OCI-LY1 (cell line): ENCODE data around the gene FHOD3.

Experiments
- H2AFZ ChIP-seq: fragments of 200-600 bp; sonication (generic), shearing (Covaris generic); 2 replicates; pipeline ENCODE4 v1.6.0; 2014; ENCODE audit warnings: antibody characterized with exemption, mild to moderate bottlenecking, low read length
- H3F3A ChIP-seq: fragments of 200-600 bp; sonication (generic), shearing (Covaris generic); 2 replicates; pipeline ENCODE4 v1.6.0; 2014; ENCODE audit warnings: mild to moderate bottlenecking, antibody characterized with exemption, low read length, moderate library complexity; ENCODE audit not compliant: insufficient read depth
- H3K27ac ChIP-seq: fragments of 200-600 bp; sonication (generic); 2 replicates; pipeline ENCODE4 v1.5.1; 2014; ENCODE audit warnings: low read length, mixed run types, mild to moderate bottlenecking, low read depth; ENCODE audit not compliant: poor library complexity, severe bottlenecking
- H3K27me3 ChIP-seq: fragments of 200-600 bp; sonication (generic); 2 replicates; pipeline ENCODE4 v1.6.0; 2014; ENCODE audit warnings: antibody characterized with exemption, mild to moderate bottlenecking, low read length, moderate library complexity; ENCODE audit not compliant: insufficient read depth
- H3K36me3 ChIP-seq: fragments of 200-600 bp; sonication (generic); 2 replicates; pipeline ENCODE4 v1.6.1; 2014; ENCODE audit warnings: mild to moderate bottlenecking, antibody characterized with exemption, low read length, moderate library complexity, mixed read lengths; ENCODE audit not compliant: insufficient read depth
- H3K4me1 ChIP-seq: fragments of 200-600 bp; sonication (generic); 2 replicates; pipeline ENCODE4 v1.5.1; 2014; ENCODE audit warnings: mild to moderate bottlenecking, low read length, moderate library complexity; ENCODE audit not compliant: insufficient read depth, severe bottlenecking
- H3K4me2 ChIP-seq: fragments of 200-600 bp; sonication (generic), shearing (Covaris generic); 2 replicates; pipeline ENCODE4 v1.6.1; 2014; ENCODE audit warnings: low read length
- H3K4me3 ChIP-seq: fragments of 200-600 bp; sonication (generic); 2 replicates; pipeline ENCODE4 v1.5.1; 2014; ENCODE audit warnings: low read length, low read depth, mild to moderate bottlenecking, mixed read lengths; ENCODE audit not compliant: poor library complexity, severe bottlenecking
- H3K79me2 ChIP-seq: fragments of 200-600 bp; shearing (Covaris generic); 2 replicates; pipeline ENCODE4 v1.6.1; 2016; ENCODE audit warnings: mixed run types, low read length, mixed read lengths; ENCODE audit not compliant: insufficient read depth
- H3K9ac ChIP-seq: fragments of 200-600 bp; sonication (generic), shearing (Covaris generic); 2 replicates; pipeline ENCODE4 v1.6.1; 2014; ENCODE audit warnings: mild to moderate bottlenecking, low read length, mixed read lengths
- H3K9me2 ChIP-seq: fragments of 200-600 bp; sonication (generic), shearing (Covaris generic); 2 replicates; pipeline ENCODE4 v1.6.1; 2014; ENCODE audit warnings: low read depth, mild to moderate bottlenecking, low read length, mixed read lengths
- H3K9me3 ChIP-seq: fragments of 200-600 bp; shearing (Covaris generic); 2 replicates; pipeline ENCODE4 v1.6.1; 2014; ENCODE audit warnings: low read length, mixed read lengths
- H4K20me1 ChIP-seq: fragments of 200-600 bp; sonication (generic), shearing (Covaris generic); 2 replicates; pipeline ENCODE4 v1.6.0; 2016; ENCODE audit warnings: mild to moderate bottlenecking, low read length; ENCODE audit not compliant: insufficient read depth
- CTCF ChIP-seq: fragments of 200-600 bp; sonication (generic), shearing (Covaris generic); IDR thresholded peaks from 2 replicates; pipeline ENCODE4 v1.5.1; 2017; ENCODE audit warnings: mild to moderate bottlenecking, antibody characterized with exemption, low read length, moderate library complexity, mixed read lengths
- EZH2 ChIP-seq: fragments of 200-600 bp; sonication (generic), shearing (Covaris generic); IDR thresholded peaks from 2 replicates; pipeline ENCODE4 v1.8.0; 2017; ENCODE audit warnings: borderline replicate concordance, mixed run types, mild to moderate bottlenecking, antibody characterized with exemption, low read length, moderate library complexity, mixed read lengths

Gene FHOD3

DNA sequence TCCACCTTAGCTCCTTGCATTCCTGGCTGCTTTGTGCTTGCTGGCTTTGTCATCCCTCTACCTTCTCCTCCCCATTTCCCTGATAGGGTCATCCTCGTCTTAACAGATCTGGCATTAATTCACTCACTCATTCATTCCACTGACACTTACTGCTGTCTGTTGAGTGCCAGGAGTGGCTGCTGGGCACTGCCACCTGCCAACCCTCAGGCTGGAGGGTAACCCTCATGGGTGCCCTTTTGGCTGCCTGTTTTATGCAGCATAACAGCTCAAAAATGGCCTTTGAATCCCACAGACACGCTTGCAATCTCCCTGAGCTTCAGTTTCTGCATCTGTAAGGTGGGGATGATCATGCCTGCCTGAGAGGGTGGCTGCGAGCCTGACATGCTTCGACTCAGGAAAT lies 25.2 kb downstream of the FHOD3 start:
- H3K9me3 ChIP-seq = no peaks in the 10 kb centered on the region

DNA sequence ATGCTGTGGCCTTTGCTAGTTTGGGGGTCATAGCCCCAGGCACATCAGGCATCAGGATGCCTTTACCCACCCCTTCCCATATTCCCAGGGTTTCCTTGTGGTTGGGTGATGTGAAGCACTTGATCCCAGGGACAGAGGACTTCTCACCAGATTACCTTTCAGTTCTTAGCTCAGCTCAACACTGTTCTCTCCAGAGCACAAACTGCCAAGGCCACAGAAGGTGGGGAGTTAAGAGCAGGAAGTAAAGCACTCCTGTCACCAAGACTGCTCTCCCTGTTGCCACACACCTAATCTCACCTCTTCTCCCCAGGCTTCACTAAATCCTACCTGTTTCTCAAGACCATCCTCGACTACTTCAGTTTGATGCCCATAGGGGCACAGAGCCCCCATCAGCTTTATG lies 25.9 kb downstream of the FHOD3 start:
- no peaks in the 10 kb centered on the region for H3F3A ChIP-seq
- no peaks in the 10 kb centered on the region for H3K79me2 ChIP-seq
- no peaks in the 10 kb centered on the region for H4K20me1 ChIP-seq
- H3K4me2 ChIP-seq = no peak overlapping the region
- no peaks in the 10 kb centered on the region for H3K9me2 ChIP-seq
- no peak overlapping the region for H2AFZ ChIP-seq
- no peaks in the 10 kb centered on the region for H3K9me3 ChIP-seq
- no peak overlapping the region for H3K27ac ChIP-seq
- H3K9ac ChIP-seq = no peak overlapping the region
- no peak overlapping the region for H3K4me3 ChIP-seq
- no peaks in the 10 kb centered on the region for H3K4me1 ChIP-seq
- no peak for TF ChIP-seq CTCF
- H3K27me3 ChIP-seq = no peaks in the 10 kb centered on the region
- no peaks in the 10 kb centered on the region for H3K36me3 ChIP-seq

More for the DNA sequence above, 25.2 kb downstream of the FHOD3 start:
- H3K27me3 ChIP-seq = no peaks in the 10 kb centered on the region
- H3K4me3 ChIP-seq = no peak overlapping the region
- H3K27ac ChIP-seq = no peak overlapping the region
- no peaks in the 10 kb centered on the region for H3K79me2 ChIP-seq
- no peak overlapping the region for H3K9ac ChIP-seq
- H3K4me2 ChIP-seq = no peak overlapping the region
- no peaks in the 10 kb centered on the region for H3K9me2 ChIP-seq
- H3K36me3 ChIP-seq = no peaks in the 10 kb centered on the region
- no peaks in the 10 kb centered on the region for H3F3A ChIP-seq
- H4K20me1 ChIP-seq = no peaks in the 10 kb centered on the region
- no peaks in the 10 kb centered on the region for H3K4me1 ChIP-seq
- no peak for TF ChIP-seq EZH2
- H2AFZ ChIP-seq = no peak overlapping the region

- Histone ChIP-seq H2AFZ (no peak overlapping the region), H3K9ac (no peak overlapping the region), H3K79me2 (no peaks in the 10 kb centered on the region), H3K27ac (no peak overlapping the region), H3F3A (no peaks in the 10 kb centered on the region), H3K4me1 (no peaks in the 10 kb centered on the region), H3K4me2 (no peak overlapping the region), H3K36me3 (no peaks in the 10 kb centered on the region), H3K4me3 (no peak overlapping the region), H4K20me1 (no peaks in the 10 kb centered on the region), H3K9me3 (no peaks in the 10 kb centered on the region), H3K27me3 (no peaks in the 10 kb centered on the region), H3K9me2 (no peaks in the 10 kb centered on the region)
- no peak for TF ChIP-seq EZH2
- TF ChIP-seq CTCF = no peak
Observed at GRCh38 chr18:36325846-36326245, 28.3 kb downstream of the FHOD3 start.

DNA sequence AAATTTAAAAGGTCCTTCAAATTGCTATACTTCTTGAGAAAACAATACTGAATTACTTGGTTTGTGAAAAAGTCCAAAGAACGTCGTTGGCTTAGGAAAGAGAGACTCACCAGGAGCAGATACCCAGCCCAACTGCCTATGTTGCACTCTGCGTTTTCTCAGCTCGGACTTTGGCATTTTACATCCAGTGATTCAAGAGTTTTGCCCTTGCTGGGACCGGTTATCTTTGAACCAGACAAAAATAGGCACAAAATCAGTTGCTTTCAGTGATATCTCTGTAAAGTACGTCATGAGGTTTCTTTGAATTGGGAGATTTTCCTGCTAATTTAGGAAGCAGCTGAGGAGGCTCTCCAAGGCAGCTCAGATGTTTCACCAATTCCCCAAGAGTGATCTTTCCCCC lies 29.3 kb downstream of the FHOD3 start:
- TF ChIP-seq CTCF (no peak), EZH2 (no peak)
- Histone ChIP-seq H3K9ac (no peak overlapping the region), H3K79me2 (no peaks in the 10 kb centered on the region), H3K4me1 (no peaks in the 10 kb centered on the region), H3K4me2 (no peak overlapping the region), H3K4me3 (no peak overlapping the region), H3K9me2 (no peaks in the 10 kb centered on the region), H2AFZ (no peak overlapping the region), H3F3A (no peaks in the 10 kb centered on the region), H3K9me3 (no peaks in the 10 kb centered on the region), H3K27ac (no peak overlapping the region), H4K20me1 (no peaks in the 10 kb centered on the region), H3K27me3 (no peaks in the 10 kb centered on the region), H3K36me3 (no peaks in the 10 kb centered on the region)
